Measurements from ENCODE around the gene ZNF536.

- no peak for TF ChIP-seq CTCF (IDR thresholded peaks at IDR 0.05)
- no peak for TF ChIP-seq EZH2 (IDR thresholded peaks at IDR 0.05; ENCODE audit: borderline replicate concordance, insufficient read depth, low read depth, low read length, poor library complexity, severe bottlenecking)
Observed at GRCh38 chr19:30604657-30605056, 232.5 kb downstream of the ZNF536 start.

Measured in B cell (primary cell).